ENCODE measurements around the gene TTL. TPM values are rescaled to one million over a fixed set of nuclear protein-coding genes. Genes with fewer than 3 reads are reported as not detected.

Gene TTL
- total and polyA plus RNA-seq, 2 of the 13 experiments (the other 11 are each of a cell fraction or from before 2014, with no cell fraction given) = 19.0 to 59.8 TPM

DNA sequence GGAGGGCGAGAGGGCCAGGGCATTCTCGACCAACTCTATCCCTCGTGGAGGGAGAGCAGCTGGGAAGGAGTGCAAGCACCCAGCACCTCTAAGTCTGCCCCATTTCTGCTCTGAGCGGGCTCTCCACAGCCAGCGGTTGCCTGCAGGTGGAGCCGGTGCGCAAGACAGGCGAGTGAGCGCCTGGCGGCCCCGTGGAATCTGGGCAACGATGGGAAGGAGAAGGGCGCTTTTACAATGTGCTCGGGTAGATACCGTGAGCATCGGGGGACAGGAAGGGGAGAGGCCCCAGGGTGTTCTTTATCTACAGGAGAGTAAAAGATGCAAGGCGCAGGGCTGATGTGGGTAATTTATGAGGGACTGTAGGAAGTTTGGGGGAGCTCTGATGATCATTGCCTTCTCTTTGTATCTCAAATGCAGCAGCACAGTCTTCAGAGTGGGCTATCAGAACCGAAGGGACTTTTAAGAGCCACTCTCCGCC, 867 bp upstream of the TTL start (continued):
- TF ChIP-seq, protein P1, sequence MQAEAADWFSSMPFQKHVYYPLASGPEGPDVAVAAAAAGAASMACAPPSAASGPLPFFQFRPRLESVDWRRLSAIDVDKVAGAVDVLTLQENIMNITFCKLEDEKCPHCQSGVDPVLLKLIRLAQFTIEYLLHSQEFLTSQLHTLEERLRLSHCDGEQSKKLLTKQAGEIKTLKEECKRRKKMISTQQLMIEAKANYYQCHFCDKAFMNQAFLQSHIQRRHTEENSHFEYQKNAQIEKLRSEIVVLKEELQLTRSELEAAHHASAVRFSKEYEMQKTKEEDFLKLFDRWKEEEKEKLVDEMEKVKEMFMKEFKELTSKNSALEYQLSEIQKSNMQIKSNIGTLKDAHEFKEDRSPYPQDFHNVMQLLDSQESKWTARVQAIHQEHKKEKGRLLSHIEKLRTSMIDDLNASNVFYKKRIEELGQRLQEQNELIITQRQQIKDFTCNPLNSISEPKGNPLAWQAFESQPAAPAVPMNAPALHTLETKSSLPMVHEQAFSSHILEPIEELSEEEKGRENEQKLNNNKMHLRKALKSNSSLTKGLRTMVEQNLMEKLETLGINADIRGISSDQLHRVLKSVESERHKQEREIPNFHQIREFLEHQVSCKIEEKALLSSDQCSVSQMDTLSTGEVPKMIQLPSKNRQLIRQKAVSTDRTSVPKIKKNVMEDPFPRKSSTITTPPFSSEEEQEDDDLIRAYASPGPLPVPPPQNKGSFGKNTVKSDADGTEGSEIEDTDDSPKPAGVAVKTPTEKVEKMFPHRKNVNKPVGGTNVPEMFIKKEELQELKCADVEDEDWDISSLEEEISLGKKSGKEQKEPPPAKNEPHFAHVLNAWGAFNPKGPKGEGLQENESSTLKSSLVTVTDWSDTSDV (CRISPR knock-in tag; IDR thresholded peaks at IDR 0.05) = no peak; the same call in 1 of the 2 replicates
- TF ChIP-seq ZNF839 (CRISPR knock-in tag; IDR thresholded peaks at IDR 0.05; ENCODE audit: borderline replicate concordance) = no peak
- TF ChIP-seq, protein P2, sequence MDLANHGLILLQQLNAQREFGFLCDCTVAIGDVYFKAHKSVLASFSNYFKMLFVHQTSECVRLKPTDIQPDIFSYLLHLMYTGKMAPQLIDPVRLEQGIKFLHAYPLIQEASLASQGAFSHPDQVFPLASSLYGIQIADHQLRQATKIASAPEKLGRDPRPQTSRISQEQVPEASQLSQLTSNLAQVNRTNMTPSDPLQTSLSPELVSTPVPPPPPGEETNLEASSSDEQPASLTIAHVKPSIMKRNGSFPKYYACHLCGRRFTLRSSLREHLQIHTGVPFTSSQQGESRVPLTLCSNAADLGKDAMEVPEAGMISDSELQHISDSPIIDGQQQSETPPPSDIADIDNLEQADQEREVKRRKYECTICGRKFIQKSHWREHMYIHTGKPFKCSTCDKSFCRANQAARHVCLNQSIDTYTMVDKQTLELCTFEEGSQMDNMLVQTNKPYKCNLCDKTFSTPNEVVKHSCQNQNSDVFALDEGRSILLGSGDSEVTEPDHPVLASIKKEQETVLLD (CRISPR knock-in tag; IDR thresholded peaks at IDR 0.05; ENCODE audit: low read depth) = no peak
- no peak for TF ChIP-seq JUNB (CRISPR knock-in tag; IDR thresholded peaks at IDR 0.05; ENCODE audit: borderline replicate concordance)
- no peak for TF ChIP-seq NFE2L1 (CRISPR knock-in tag; IDR thresholded peaks at IDR 0.05; ENCODE audit: borderline replicate concordance)
- TF ChIP-seq ZFP36L1 (CRISPR knock-in tag; IDR thresholded peaks at IDR 0.05) = no peak
- TF ChIP-seq FOXK1 (CRISPR knock-in tag; IDR thresholded peaks at IDR 0.05; ENCODE audit: borderline replicate concordance, low read depth) = no peak
- no peak for TF ChIP-seq TCF7 (IDR thresholded peaks at IDR 0.05; ENCODE audit: low read depth)
- 0 out of 2 replicates have a peak, but pooled peaks have one; percentile 31 for TF ChIP-seq ZNF879 (CRISPR knock-in tag; IDR thresholded peaks at IDR 0.05)
- 0 out of 2 replicates have a peak, but pooled peaks have one; percentile 21 for TF ChIP-seq HOXA9 (CRISPR knock-in tag; IDR thresholded peaks at IDR 0.05; ENCODE audit: borderline replicate concordance)
- no peak for TF ChIP-seq HOXD1 (CRISPR knock-in tag; IDR thresholded peaks at IDR 0.05)
- no peak for TF ChIP-seq NCOA5 (CRISPR knock-in tag; IDR thresholded peaks at IDR 0.05)
- TF ChIP-seq, protein P3, sequence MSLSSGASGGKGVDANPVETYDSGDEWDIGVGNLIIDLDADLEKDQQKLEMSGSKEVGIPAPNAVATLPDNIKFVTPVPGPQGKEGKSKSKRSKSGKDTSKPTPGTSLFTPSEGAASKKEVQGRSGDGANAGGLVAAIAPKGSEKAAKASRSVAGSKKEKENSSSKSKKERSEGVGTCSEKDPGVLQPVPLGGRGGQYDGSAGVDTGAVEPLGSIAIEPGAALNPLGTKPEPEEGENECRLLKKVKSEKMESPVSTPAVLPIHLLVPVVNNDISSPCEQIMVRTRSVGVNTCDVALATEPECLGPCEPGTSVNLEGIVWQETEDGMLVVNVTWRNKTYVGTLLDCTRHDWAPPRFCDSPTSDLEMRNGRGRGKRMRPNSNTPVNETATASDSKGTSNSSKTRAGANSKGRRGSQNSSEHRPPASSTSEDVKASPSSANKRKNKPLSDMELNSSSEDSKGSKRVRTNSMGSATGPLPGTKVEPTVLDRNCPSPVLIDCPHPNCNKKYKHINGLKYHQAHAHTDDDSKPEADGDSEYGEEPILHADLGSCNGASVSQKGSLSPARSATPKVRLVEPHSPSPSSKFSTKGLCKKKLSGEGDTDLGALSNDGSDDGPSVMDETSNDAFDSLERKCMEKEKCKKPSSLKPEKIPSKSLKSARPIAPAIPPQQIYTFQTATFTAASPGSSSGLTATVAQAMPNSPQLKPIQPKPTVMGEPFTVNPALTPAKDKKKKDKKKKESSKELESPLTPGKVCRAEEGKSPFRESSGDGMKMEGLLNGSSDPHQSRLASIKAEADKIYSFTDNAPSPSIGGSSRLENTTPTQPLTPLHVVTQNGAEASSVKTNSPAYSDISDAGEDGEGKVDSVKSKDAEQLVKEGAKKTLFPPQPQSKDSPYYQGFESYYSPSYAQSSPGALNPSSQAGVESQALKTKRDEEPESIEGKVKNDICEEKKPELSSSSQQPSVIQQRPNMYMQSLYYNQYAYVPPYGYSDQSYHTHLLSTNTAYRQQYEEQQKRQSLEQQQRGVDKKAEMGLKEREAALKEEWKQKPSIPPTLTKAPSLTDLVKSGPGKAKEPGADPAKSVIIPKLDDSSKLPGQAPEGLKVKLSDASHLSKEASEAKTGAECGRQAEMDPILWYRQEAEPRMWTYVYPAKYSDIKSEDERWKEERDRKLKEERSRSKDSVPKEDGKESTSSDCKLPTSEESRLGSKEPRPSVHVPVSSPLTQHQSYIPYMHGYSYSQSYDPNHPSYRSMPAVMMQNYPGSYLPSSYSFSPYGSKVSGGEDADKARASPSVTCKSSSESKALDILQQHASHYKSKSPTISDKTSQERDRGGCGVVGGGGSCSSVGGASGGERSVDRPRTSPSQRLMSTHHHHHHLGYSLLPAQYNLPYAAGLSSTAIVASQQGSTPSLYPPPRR (CRISPR knock-in tag; IDR thresholded peaks at IDR 0.05; ENCODE audit: borderline replicate concordance) = no peak; the same call in 1 of the 2 replicates
- peak; percentile 47; the same call in 1 of the 2 replicates for TF ChIP-seq HMGXB3 (CRISPR knock-in tag; IDR thresholded peaks at IDR 0.05; ENCODE audit: borderline replicate concordance)
- 0 out of 2 replicates have a peak, but pooled peaks have one; percentile 45 for TF ChIP-seq ZNF431 (CRISPR knock-in tag; IDR thresholded peaks at IDR 0.05; ENCODE audit: borderline replicate concordance, low read depth)
